SH-SY5Y (cell line): ENCODE data around the gene ZNF414.

Source experiments
- GATA2 ChIP-seq: IDR thresholded peaks from 2 replicates; pipeline ENCODE4 v1.6.1; 2011; ENCODE audit warnings: mild to moderate bottlenecking, low read depth, low read length
- GATA3 ChIP-seq: IDR thresholded peaks from 2 replicates; pipeline ENCODE4 v1.6.1; 2011; ENCODE audit warnings: low read depth, mild to moderate bottlenecking, low read length, moderate library complexity

- TF ChIP-seq GATA2 (no peak), GATA3 (no peak)
These were observed 14.7 kb downstream of the ZNF414 start for GRCh38 chr19:8499048-8499833.
